Lung (tissue), 12 donors: Measurements from ENCODE around the gene CDKN1C. TPM values are rescaled to one million over a fixed set of nuclear protein-coding genes. Genes with fewer than 3 reads are reported as not detected.

ENCODE experiments used
- ATAC-seq: fragments of 200-7000 bp; cut with Tn5 transposase; one replicate; pipeline ENCODE4 v1.9.1; 2020; ENCODE audit warnings: moderate number of reproducible peaks; ENCODE audit not compliant: insufficient read depth, low FRiP score
- DNase-seq, 3 donors: peaks; one replicate each; pipeline ENCODE4 v3.0.0-alpha.2; 2013 to 2017
- H3K27ac ChIP-seq, 2 donors: one replicate each; pipeline ENCODE4 v1.5.1; 2013; ENCODE audit warnings: mild to moderate bottlenecking in 2 of 2, moderate library complexity in 2 of 2, control low read depth in 1 of 2, inconsistent platforms in 1 of 2, low read depth in 1 of 2, low read length in 1 of 2
- H3K27me3 ChIP-seq, 3 donors: one replicate each; pipeline ENCODE4 v1.5.1; 2013; ENCODE audit warnings: low read length in 2 of 3; ENCODE audit not compliant: control insufficient read depth in 3 of 3, insufficient read depth in 3 of 3
- H3K36me3 ChIP-seq, 4 donors: one replicate each; pipeline ENCODE4 v1.5.1; 2013; ENCODE audit warnings: low read length in 4 of 4, mild to moderate bottlenecking in 1 of 4, moderate library complexity in 1 of 4; ENCODE audit not compliant: control insufficient read depth in 4 of 4, insufficient read depth in 4 of 4
- H3K4me1 ChIP-seq, 5 donors: one replicate each; pipeline ENCODE4 v1.5.1; 2013; ENCODE audit warnings: low read length in 5 of 5, mild to moderate bottlenecking in 2 of 5, moderate library complexity in 1 of 5; ENCODE audit not compliant: control insufficient read depth in 5 of 5, insufficient read depth in 5 of 5
- H3K4me3 ChIP-seq: one replicate; pipeline ENCODE4 v1.5.1; 2013; ENCODE audit warnings: mild to moderate bottlenecking, control low read depth, moderate library complexity
- H3K9ac ChIP-seq, 2 donors: one replicate each; pipeline ENCODE4 v1.5.1; 2013; ENCODE audit warnings: low read length in 2 of 2, control low read depth in 1 of 2; ENCODE audit not compliant: insufficient read depth in 1 of 2
- H3K9me3 ChIP-seq, 4 donors: one replicate each; pipeline ENCODE4 v1.5.1; 2013; ENCODE audit warnings: low read length in 3 of 4, mild to moderate bottlenecking in 1 of 4, moderate library complexity in 1 of 4; ENCODE audit not compliant: control insufficient read depth in 4 of 4, insufficient read depth in 3 of 4
- CTCF ChIP-seq: IDR thresholded peaks from 2 replicates; pipeline ENCODE4 v1.5.1; 2012; ENCODE audit warnings: mild to moderate bottlenecking; ENCODE audit errors: control extremely low read depth, extremely low read depth
- WGBS, 2 donors: extraction: QIAGEN DNeasy Blood & Tissue Kit; methylation state at CpG; one replicate each; pipeline ENCODE4 v1.1.7; 2013; 5-methylcytosine and 5-hydroxymethylcytosine counted together
- polyA plus RNA-seq, 2 donors: library from polyadenylated mRNA; stranded (reverse); fragments of 200-250 nt; gene quantifications; one replicate each; pipeline ENCODE4 v1.2.1, GENCODE V29; 2013
- total RNA-seq, 2 donors: library from RNA; depleted of rRNA in 1 of 2; stranded (reverse); fragments of >200 nt in 1 of 2; gene quantifications; one replicate each; pipeline ENCODE4 v1.2.1, GENCODE V29; 2014 to 2021
- donor health status: control.
- donor health status: control.
- donor health status: Bipolar disorder and iron deficiency.
- donor health status: healthy.
- donor health status: DM: yes; HTN: yes; CAD: no.

Gene CDKN1C
- total and polyA plus RNA-seq, 4 donors: 9.9 to 123 (median 26.8) TPM

DNA sequence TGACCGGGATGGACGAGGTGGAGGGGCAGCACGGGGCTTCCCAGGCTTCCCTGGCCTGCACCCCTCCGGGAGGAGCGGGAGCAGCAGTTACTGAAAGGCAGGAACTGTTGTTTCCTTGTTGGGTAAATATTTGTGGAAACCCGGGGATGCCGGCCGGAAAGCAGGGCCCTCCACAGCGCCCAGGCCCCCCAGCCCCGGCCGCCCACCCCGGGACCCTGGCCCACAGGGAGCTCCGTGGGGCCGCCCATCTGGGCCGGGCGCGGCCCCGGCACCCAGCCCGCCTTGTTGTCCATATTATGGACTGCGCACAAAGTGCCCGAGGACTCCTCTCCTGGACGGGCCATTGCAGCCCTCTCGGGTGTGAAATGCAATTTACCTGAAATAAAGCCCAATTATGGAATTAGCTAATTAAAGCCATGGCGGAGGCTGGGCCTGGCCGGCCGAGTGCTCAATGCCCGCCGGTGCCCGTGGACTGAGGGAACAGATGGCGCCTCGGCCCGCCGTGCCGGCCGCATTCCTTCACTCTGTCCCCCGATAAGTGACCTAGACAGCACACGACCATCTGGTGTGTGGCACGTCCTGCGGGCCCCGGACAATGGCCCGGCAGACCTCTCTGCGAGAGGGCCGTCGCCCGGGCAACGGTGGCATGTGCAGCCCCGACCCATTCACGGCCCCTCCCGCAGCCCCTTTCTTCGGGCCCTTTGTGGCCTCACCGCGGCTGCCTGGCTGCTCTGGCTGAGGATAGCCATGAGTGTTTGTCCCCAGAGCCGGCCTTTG, 35.4 kb downstream of the CDKN1C start:
- Histone ChIP-seq H3K9ac (no peak overlapping the region), H3K4me1 (peaks cover 0 to 7% (median 4%) of the 10 kb centered on the region in 5 donors), H3K27me3 (no peaks in the 10 kb centered on the region), H3K9me3 (peaks cover 0 to 7% (median 0%) of the 10 kb centered on the region in 4 donors), H3K36me3 (peaks cover 0 to 3% (median 0%) of the 10 kb centered on the region in 4 donors), H3K4me3 (no peak overlapping the region), H3K27ac (no peak overlapping the region)
- 63 to 77% methylated on average over 53 of the region's 53 CpGs for WGBS, 2 donors
- no peak for TF ChIP-seq CTCF
- DNase-seq (peak in 1 of 3 donors; percentile 34), ATAC-seq (no peak)

DNA sequence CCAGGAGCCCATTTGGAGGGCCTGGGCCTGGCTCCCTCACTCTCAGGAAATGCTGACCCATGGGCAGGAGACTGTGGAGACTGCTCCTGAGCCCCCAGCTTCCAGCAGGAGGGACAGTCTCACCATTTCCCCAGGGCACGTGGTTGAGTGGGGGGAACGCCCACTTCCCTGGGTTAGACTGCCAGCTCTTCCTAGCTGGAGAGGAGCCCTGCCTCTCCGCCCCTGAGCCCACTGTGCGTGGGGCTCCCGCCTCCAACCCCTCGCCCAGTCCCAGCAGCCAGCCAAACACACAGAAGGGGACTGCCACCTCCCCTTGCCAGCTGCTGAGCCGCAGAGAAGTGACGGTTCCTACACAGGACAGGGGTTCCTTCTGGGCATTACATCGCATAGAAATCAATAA, 37.1 kb downstream of the CDKN1C start:
- no peak for ATAC-seq
- Histone ChIP-seq H3K4me3 (no peak overlapping the region), H3K27ac (no peak overlapping the region), H3K4me1 (peaks cover 0 to 10% (median 4%) of the 10 kb centered on the region in 5 donors), H3K9ac (no peak overlapping the region), H3K36me3 (peaks cover 0 to 3% (median 0%) of the 10 kb centered on the region in 4 donors), H3K9me3 (peaks cover 0 to 3% (median 0%) of the 10 kb centered on the region in 4 donors), H3K27me3 (no peaks in the 10 kb centered on the region)
- DNase-seq: no peak
- TF ChIP-seq CTCF: no peak
- 82 to 84% methylated on average over 9 of the region's 9 CpGs for WGBS, 2 donors

DNA sequence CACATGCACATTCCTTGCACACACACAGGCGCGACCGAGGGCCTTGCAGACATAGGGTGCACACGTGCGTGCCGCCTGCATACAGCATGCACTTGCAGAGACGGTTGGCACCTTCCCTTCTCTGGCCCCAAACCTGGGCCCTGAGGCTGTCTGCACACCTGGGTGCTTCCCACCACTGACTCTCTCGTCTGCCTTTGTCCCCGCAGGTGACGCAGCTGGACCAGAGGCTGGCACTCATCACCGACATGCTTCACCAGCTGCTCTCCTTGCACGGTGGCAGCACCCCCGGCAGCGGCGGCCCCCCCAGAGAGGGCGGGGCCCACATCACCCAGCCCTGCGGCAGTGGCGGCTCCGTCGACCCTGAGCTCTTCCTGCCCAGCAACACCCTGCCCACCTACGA, 38.0 kb downstream of the CDKN1C start:
- no peak for DNase-seq

More for the DNA sequence above, 38.0 kb downstream of the CDKN1C start:
- Histone ChIP-seq H3K27ac (no peak overlapping the region), H3K27me3 (no peaks in the 10 kb centered on the region), H3K9ac (no peak overlapping the region), H3K36me3 (peaks cover 0 to 3% (median 0%) of the 10 kb centered on the region in 4 donors), H3K9me3 (peaks cover 0 to 3% (median 0%) of the 10 kb centered on the region in 4 donors), H3K4me1 (peaks cover 0 to 10% (median 4%) of the 10 kb centered on the region in 5 donors), H3K4me3 (no peak overlapping the region)
- no peak for TF ChIP-seq CTCF
- 81 to 87% methylated on average over 21 of the region's 21 CpGs for WGBS, 2 donors
- no peak for ATAC-seq
